HTERT RPE-1 (cell line): Measurements from ENCODE around the gene FAH.

ENCODE experiments used
- in situ Hi-C: fragments of 300-500 bp; cut with MboI; formaldehyde crosslinking; loops from 4 replicates; pipeline ENCODE4 v1.14.3; 2020; ENCODE audit warnings: low sequenced_read_pairs

The FAH gene

DNA sequence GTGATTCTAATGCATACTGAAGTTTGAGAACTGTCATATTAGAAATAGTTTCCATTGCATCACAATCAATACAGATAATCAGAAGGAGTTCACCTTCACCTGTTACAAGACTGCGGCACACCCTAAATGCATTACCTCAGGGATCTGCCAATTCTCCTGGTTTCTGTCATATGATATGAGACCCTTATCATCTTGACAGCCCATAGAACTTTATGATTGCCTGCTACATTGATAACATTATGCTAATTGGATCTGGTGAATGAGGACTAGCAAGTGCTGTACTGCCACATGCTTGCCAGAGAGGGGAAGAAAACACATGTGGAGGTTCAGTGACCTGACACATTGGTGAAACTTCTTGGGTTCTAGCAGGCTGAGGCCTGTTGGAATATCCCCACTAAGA lies 41.4 kb downstream of the FAH start:
- in situ Hi-C loops, result no loop called here

GRCh38 chr15:80194914-80195313 lies 42.1 kb downstream of the FAH start:
- in situ Hi-C loops, result no loop called here

- in situ Hi-C loops, result no loop called here
Measured at GRCh38 chr15:80199366-80199765, 46.6 kb downstream of the FAH start.

DNA sequence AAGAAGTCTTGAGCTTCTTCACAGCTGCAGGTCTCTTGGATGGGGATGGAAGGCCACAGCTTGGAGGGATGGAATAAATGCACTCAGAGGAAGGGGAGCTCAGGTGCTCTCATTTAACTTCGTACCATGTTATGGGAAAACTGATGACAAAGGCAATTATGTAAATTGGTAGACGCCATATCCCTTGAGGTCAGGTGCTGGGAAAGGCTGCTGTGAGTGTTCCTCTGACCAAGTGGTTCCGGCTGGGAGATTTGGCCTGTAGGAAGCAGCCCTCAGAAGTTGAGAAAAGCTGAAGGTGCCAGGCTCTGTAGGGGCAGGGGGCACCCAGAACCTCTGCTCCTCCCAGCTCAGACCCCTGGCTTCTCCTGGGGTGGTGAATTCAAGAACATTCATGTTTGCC lies 47.1 kb downstream of the FAH start:
- in situ Hi-C loops, result no loop called here

GRCh38 chr15:80201256-80202015 lies 48.6 kb downstream of the FAH start:
- in situ Hi-C loops, result no loop called here

- in situ Hi-C loops, result no loop called here
Measured at GRCh38 chr15:80202016-80202315, 49.2 kb downstream of the FAH start.

DNA sequence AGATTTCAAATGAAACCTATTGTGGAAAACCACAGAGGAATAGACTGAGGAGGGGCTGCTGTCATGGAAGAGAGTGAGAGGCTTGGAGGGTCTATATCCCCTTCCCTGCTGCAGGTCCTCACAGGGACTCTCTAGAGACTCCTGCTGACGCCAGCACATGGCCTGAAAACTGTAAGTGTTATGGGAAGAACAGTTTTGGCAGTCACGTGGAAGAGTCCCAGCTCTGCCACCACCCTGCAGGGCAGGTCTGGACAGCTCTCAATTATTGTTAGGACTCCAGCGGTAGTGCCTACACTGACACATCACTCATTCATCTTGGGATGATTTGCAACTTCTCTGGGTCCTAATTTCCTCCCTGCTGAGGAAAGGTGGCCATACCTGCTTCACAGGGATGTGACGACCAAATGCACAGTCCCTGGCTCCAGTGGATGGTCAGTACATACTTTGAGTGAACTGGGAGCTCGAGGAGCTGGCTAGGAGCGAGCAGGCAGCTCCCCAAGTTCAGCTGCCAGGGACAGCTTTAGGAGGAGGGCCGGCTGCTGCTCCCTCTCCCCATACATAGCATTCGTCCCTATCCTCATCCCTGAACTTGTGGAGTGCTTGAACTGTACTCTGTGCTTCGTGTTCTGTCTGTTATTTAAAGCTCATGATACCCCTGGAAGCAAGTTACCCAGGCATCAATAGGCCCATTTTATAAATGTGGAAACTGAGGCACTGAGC lies 50.0 kb downstream of the FAH start:
- in situ Hi-C loops, result no loop called here

- in situ Hi-C loops, result no loop called here
Measured at GRCh38 chr15:80203361-80203885, 50.6 kb downstream of the FAH start.

DNA sequence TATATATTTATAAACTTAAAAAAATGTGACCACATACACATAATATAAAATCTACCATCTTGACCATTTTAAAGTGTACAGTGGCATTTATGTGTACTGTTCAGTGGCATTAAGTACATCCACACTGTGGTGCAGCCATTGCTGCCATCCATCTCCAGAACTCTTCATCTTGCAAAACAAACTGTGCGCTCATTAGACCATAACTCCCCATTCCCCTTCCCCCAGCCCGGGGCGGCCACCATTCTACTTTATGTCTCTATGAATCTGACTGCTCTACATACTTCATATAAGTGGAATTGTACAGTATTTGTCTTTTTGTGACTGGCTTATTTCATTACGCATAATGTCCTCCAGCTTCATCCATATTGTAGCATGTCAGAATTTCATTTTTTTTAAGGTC lies 51.4 kb downstream of the FAH start:
- in situ Hi-C loops, result no loop called here

DNA sequence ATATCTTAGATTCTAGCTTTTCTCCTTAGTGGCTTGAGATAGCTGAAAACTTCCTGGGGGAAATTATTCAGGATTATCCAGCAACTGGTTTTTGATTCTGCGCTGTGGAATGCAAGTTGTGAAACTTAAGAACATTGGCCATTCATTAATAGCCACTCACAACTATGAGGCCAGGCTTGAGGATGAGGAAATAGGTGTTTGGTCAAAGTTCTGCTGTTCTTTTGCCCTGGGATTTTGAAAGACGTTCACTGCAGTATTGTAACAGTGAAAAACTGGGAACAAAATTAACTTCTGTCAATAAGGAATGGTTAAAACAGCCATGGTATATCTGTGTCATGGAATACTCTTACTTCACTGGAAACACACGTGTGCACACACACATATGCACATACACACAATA lies 55.1 kb downstream of the FAH start:
- in situ Hi-C loops, result no loop called here

GRCh38 chr15:80208758-80209734 lies 56.2 kb downstream of the FAH start:
- in situ Hi-C loops, result no loop called here

DNA sequence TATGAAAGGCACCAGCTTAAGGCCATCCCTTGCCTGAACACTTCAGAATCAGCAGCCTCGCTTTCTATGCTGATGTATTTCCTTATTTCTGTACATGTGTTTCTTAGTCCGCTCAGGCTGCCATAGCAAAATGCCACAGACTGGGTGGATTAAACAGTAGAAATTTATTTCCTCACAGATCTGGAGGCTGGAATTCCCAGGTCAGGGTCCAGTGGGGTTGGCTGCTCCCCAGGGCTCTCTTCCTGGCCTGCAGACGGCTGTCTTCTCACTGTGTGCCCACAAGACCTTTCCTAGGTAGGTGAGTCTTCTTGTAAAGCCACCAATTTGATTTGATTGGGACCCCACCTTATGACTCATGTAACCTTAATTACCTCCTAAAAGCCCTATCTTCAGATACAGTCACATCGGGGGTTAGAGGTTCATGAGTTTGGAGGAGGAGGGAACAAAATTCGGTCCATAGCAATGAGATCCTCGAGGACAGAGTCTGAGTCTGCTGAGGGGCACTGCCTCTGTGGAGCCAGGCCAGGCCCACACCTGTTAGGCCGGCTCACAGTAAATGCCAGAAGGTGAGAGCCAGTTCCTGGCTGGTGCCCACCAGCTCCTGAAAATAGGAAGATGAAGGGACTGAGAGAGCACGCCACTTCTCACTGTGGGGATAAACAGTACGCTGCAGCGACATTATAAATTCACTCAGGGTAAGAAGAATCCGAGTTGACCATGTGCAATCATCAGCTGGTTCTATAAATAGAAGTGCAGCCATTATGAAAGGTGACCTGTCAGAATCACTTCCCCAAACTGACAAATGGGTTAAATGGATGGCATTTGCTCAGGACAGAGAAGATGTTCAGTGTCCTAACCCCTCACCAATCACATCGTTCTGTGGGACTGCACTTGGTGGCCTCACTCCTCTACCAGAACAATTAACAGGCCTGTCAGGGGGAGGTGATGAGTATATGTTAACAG lies 58.1 kb downstream of the FAH start:
- in situ Hi-C loops, result no loop called here

DNA sequence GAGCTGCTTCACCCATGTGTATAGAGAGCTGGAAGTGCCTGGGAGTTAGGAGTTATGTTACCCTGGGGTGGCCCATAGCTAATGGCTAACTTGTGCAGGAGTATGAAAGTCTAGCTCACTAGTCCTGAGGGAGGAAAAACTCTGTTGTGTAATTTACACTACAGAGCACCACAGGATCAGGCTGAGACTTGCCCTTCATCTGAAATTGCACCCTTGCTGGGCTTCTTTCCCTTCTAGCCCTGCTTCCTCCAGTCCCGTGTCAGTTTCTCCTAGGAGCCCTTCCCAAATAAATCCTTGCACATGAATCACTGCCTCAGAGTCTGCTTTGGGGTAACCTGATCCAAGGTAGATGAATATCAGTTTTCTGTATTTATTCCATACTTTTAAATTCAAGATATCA lies 59.2 kb downstream of the FAH start:
- in situ Hi-C loops, result no loop called here

- in situ Hi-C loops, result no loop called here
Measured at GRCh38 chr15:80214910-80215309, 62.1 kb downstream of the FAH start.

GRCh38 chr15:80216141-80216540 lies 63.3 kb downstream of the FAH start:
- in situ Hi-C loops, result no loop called here

DNA sequence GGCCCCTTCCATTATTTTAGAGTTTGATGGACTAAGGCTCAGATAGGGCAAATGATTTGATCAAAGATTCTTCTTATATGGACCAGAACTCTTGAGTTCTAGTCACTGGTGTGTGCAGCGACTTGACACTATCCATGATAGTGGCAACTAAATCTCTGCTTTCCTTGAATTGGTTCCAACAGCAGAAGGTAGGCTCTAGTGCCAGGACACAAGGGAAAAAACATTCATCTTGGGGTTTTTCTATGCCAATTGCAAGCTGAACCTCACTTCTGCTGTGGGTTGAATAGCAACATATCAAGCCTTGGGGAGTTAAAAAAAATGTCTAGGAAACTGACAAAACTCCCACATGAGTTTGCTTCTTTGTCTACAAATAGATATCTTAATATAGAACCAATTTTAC lies 64.1 kb downstream of the FAH start:
- in situ Hi-C loops, result no loop called here

DNA sequence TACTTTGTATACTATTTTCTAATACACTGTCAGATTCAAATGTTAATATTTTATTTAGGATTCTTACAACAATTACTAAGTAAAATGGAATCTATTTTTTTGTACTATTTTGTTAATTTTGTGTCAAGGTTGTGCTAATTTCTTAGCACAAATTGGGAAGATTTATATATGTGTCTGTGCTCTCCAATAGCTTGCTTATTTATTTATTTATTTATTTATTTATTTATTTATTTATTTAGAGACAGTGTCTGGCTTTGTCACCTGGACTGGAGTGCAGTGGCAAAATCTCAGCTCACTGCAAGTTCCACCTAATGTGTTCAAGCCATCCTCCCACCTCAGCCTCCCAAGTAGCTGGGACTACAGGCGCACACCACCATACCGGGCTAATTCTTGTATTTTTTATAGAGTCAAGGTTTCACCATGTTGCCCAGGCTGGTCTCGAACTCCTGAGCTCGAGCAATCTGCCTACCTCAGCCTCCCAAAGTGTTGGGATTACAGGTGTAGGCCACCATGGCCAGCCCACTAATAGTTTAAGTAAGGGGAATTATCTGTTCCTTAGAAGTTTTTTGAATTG lies 64.6 kb downstream of the FAH start:
- in situ Hi-C loops, result no loop called here

DNA sequence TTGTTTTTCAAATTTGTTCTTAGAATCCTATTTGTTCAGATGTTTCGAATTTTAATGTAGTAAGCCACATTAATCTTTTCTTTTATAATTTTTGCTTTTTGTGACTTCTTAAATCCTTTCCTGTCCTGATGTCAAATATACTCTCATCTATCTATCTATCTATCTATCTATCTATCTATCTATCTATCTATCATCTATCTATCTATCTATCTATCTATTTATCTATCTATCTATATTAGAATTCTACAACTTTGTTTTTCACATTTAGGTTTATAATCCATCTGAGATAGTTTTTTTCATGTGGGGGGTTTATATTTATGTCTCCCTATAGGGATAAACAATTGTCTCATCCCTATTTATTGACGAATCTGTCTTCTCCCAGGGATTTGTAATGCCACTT lies 67.2 kb downstream of the FAH start:
- in situ Hi-C loops, result no loop called here

- in situ Hi-C loops, result no loop called here
Measured at GRCh38 chr15:80228959-80229610, 76.3 kb downstream of the FAH start.
